PC-3 (cell line): ENCODE results near the gene TMCC3. TPM values are rescaled to one million over a fixed set of nuclear protein-coding genes. Genes with fewer than 3 reads are reported as not detected.

ENCODE experiments used
- ATAC-seq: fragments of 200-7000 bp; cut with Tn5 transposase; 2 replicates; pipeline ENCODE4 v1.9.1; 2020; ENCODE audit warnings: mild to moderate bottlenecking, moderate library complexity
- BruUV-seq: library from RNA; stranded (reverse); fragments of 400-500 nt; replicated peaks from 2 replicates; lab custom pipeline; 2021; lab: Mats Ljungman, UMichigan
- CTCF ChIA-PET: fragments of 300-600 bp; sonication (Branson Sonifier 250); formaldehyde crosslinking; loops from one replicate; lab custom pipeline; 2022; ENCODE audit warnings: antibody characterized with exemption; lab: Charles Lee
- POLR2A ChIA-PET: fragments of 300-600 bp; sonication (Branson Sonifier 250); formaldehyde crosslinking; loops from one replicate; lab custom pipeline; 2022; ENCODE audit warnings: antibody characterized with exemption; ENCODE audit not compliant: unreplicated experiment; lab: Charles Lee
- DNase-seq: peaks from one replicate; pipeline ENCODE4 v3.0.0-alpha.2; 2015
- H2AFZ ChIP-seq: fragments of 300-600 bp; sonication (generic); 2 replicates; pipeline ENCODE4 v1.6.0; 2016; ENCODE audit warnings: antibody characterized with exemption, low read length
- H3F3A ChIP-seq: fragments of 300-600 bp; sonication (generic); one replicate; pipeline ENCODE4 v1.6.0; 2017; ENCODE audit warnings: antibody characterized with exemption, low read length, control low read depth, mild to moderate bottlenecking; ENCODE audit not compliant: unreplicated experiment
- H3K27ac ChIP-seq: fragments of 300-600 bp; sonication (generic); 2 replicates; pipeline ENCODE4 v1.5.1; 2016; ENCODE audit warnings: mild to moderate bottlenecking, low read length
- H3K27me3 ChIP-seq: fragments of 300-600 bp; sonication (generic); 2 replicates; pipeline ENCODE4 v1.6.1; 2016; ENCODE audit warnings: low read length, mixed read lengths
- H3K36me3 ChIP-seq: fragments of 300-600 bp; sonication (generic); 2 replicates; pipeline ENCODE4 v1.6.1; 2016; ENCODE audit warnings: low read depth, mixed run types, low read length, mixed read lengths
- H3K4me1 ChIP-seq: fragments of 300-600 bp; sonication (generic); 2 replicates; pipeline ENCODE4 v1.5.1; 2016; ENCODE audit warnings: low read length; ENCODE audit not compliant: insufficient read depth
- H3K4me2 ChIP-seq: fragments of 300-600 bp; sonication (generic); 2 replicates; pipeline ENCODE4 v1.6.0; 2016; ENCODE audit warnings: low read length
- H3K4me3 ChIP-seq: fragments of 300-600 bp; sonication (generic); 2 replicates; pipeline ENCODE4 v1.5.1; 2016; ENCODE audit warnings: mild to moderate bottlenecking, low read length, mixed read lengths
- H3K79me2 ChIP-seq: fragments of 300-600 bp; sonication (generic); 2 replicates; pipeline ENCODE4 v1.6.1; 2017; ENCODE audit warnings: low read length, mixed read lengths
- H3K9ac ChIP-seq: fragments of 300-600 bp; sonication (generic); 2 replicates; pipeline ENCODE4 v1.6.0; 2016; ENCODE audit warnings: mild to moderate bottlenecking, low read length
- H3K9me2 ChIP-seq: fragments of 300-600 bp; sonication (generic); replicated peaks from 2 replicates; pipeline ENCODE4 v1.6.1; 2016; ENCODE audit warnings: mixed run types, low read length, mixed read lengths
- H3K9me3 ChIP-seq: fragments of 300-600 bp; sonication (generic); 2 replicates; pipeline ENCODE4 v1.6.1; 2016; ENCODE audit warnings: low read length, mixed read lengths
- H4K20me1 ChIP-seq: fragments of 300-600 bp; sonication (generic); 2 replicates; pipeline ENCODE4 v1.6.1; 2016; ENCODE audit warnings: low read length, mixed read lengths
- CTCF ChIP-seq: fragments of 300-600 bp; sonication (generic); conservative IDR thresholded peaks from 2 replicates; pipeline ENCODE4 v1.5.1; 2017; ENCODE audit warnings: antibody characterized with exemption, low read depth, mild to moderate bottlenecking, low read length
- EZH2 ChIP-seq: fragments of 300-600 bp; sonication (generic); IDR thresholded peaks from one replicate; pipeline ENCODE4 v1.6.1; 2017; ENCODE audit warnings: antibody characterized with exemption, mild to moderate bottlenecking, low read length; ENCODE audit not compliant: unreplicated experiment
- EZH2phosphoT487 ChIP-seq: fragments of 300-600 bp; sonication (generic); IDR thresholded peaks from 2 replicates; pipeline ENCODE4 v1.6.1; 2018; ENCODE audit warnings: mild to moderate bottlenecking, antibody characterized with exemption, low read length, borderline replicate concordance
- intact Hi-C: fragments of 100-400 bp; cut with micrococcal nuclease; formaldehyde crosslinking; loops from 2 replicates; pipeline ENCODE4 v1.9.0; 2023
- total RNA-seq: library from RNA; depleted of rRNA; stranded (reverse); fragments of >200 nt; gene quantifications from 2 replicates; pipeline ENCODE4 v1.2.3, GENCODE V29; 2014

TMCC3 gene
- total RNA-seq, 1 experiment from 2014 or later, result 6.5 TPM

GRCh38 chr12:94560431-94561221 lies 89.7 kb downstream of the TMCC3 start:
- peak overlapping the region; percentile 58 for H3K27ac ChIP-seq
- CTCF ChIA-PET, result interaction anchor here (0.6 kb wide), 2 partner anchors 31 to 1015 kb away, joined by 3 to 4 read pairs; no protein-coding TSS in a partner anchor
- peak; percentile 96 for ATAC-seq

GRCh38 chr12:94558612-94559011 lies 91.7 kb downstream of the TMCC3 start:
- Histone ChIP-seq H3K79me2 (no peaks in the 10 kb centered on the region), H2AFZ (no peak overlapping the region), H3K4me3 (no peak overlapping the region), H3K36me3 (0 out of 2 replicates have a peak, but pooled peaks cover 3% of the 10 kb centered on the region), H3F3A (no peaks in the 10 kb centered on the region), H3K4me2 (no peak overlapping the region), H3K27ac (no peak overlapping the region), H3K9ac (no peak overlapping the region), H3K9me3 (peaks cover 6% of the 10 kb centered on the region; the same call in 1 of the 2 replicates), H3K27me3 (no peaks in the 10 kb centered on the region), H3K4me1 (peaks cover 29% of the 10 kb centered on the region), H4K20me1 (no peaks in the 10 kb centered on the region), H3K9me2 (no peaks in the 10 kb centered on the region)
- BruUV-seq, result no TSS peak
- CTCF ChIA-PET, result no interaction called here
- DNase-seq (no peak), ATAC-seq (no peak)
- intact Hi-C loops, result no loop called here
- POLR2A ChIA-PET, result no interaction called here
- TF ChIP-seq EZH2, result no peak
- TF ChIP-seq EZH2phosphoT487, result no peak
- no peak for TF ChIP-seq CTCF

More at GRCh38 chr12:94560431-94561221, 89.7 kb downstream of the TMCC3 start:
- Histone ChIP-seq H3F3A (no peaks in the 10 kb centered on the region), H3K27me3 (no peaks in the 10 kb centered on the region), H4K20me1 (no peaks in the 10 kb centered on the region), H3K9ac (no peak overlapping the region), H3K4me1 (peaks cover 29% of the 10 kb centered on the region), H3K4me2 (peak overlapping the region; percentile 71), H3K4me3 (peak overlapping the region; percentile 46; the same call in 1 of the 2 replicates), H3K9me3 (peaks cover 6% of the 10 kb centered on the region; the same call in 1 of the 2 replicates), H3K9me2 (no peaks in the 10 kb centered on the region), H3K79me2 (no peaks in the 10 kb centered on the region), H2AFZ (peak overlapping the region; percentile 57; the same call in 1 of the 2 replicates), H3K36me3 (0 out of 2 replicates have a peak, but pooled peaks cover 3% of the 10 kb centered on the region)
- peak; percentile 97 for DNase-seq
- no TSS peak for BruUV-seq
- POLR2A ChIA-PET, result interaction anchor here (0.6 kb wide), 1 partner anchor 10 kb away, joined by 3 read pairs; no protein-coding TSS in a partner anchor
- intact Hi-C loops, result loop anchor here (5.0 kb wide), 3 partner anchors 37 to 87 kb away; no protein-coding TSS in a partner anchor
- TF ChIP-seq CTCF, result no peak
